ENCODE data around the gene TOM1L2. TPM values are rescaled to one million over a fixed set of nuclear protein-coding genes. Genes with fewer than 3 reads are reported as not detected.

TOM1L2 gene
- total RNA-seq, 1 donor from 2014 or later: 88.6 TPM

- Histone ChIP-seq H3K4me1 (peaks cover 6% of the 10 kb centered on the region), H3K27me3 (no peaks in the 10 kb centered on the region), H3K27ac (no peak overlapping the region), H3K9me3 (no peaks in the 10 kb centered on the region), H3K36me3 (peaks cover 0 to 36% of the 10 kb centered on the region in 2 donors), H3K4me3 (no peak overlapping the region)
- DNase-seq (ENCODE audit: extremely low spot score in 2 of 2): no peak
- intact Hi-C loops (cut with DNase I): loop anchor here (10.0 kb wide), 1 partner anchor 48 kb away; no protein-coding TSS in a partner anchor
- TF ChIP-seq POLR2A (IDR thresholded peaks at IDR 0.05) (no peak), POLR2AphosphoS5 (IDR thresholded peaks at IDR 0.05; ENCODE audit: insufficient read depth in 1 of 2, low read depth in 1 of 2) (no peak)
- TF ChIP-seq, protein P1, sequence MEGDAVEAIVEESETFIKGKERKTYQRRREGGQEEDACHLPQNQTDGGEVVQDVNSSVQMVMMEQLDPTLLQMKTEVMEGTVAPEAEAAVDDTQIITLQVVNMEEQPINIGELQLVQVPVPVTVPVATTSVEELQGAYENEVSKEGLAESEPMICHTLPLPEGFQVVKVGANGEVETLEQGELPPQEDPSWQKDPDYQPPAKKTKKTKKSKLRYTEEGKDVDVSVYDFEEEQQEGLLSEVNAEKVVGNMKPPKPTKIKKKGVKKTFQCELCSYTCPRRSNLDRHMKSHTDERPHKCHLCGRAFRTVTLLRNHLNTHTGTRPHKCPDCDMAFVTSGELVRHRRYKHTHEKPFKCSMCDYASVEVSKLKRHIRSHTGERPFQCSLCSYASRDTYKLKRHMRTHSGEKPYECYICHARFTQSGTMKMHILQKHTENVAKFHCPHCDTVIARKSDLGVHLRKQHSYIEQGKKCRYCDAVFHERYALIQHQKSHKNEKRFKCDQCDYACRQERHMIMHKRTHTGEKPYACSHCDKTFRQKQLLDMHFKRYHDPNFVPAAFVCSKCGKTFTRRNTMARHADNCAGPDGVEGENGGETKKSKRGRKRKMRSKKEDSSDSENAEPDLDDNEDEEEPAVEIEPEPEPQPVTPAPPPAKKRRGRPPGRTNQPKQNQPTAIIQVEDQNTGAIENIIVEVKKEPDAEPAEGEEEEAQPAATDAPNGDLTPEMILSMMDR (IDR thresholded peaks at IDR 0.05): no peak
These were observed 105.3 kb downstream of the TOM1L2 start for GRCh38 chr17:17866897-17867296.

DNA sequence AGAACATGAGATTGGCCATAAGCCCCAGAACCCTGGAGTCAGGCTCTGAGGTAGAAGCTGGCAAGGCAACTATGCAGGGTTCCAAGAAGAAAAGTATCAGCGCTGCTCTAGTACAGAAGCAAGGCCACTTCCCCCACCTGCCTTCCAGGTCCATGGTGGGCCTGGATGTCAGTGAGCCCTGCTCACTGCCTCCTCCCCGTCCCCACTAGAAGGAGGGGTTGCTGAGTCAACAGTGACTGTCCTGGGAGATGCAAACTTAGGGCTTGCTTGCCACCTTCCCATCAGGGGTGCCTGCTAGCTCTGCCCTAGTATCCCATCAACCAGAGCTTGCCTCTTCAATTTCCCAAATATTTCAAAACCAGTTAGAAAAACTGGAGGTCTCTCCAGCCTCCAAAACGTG lies 105.8 kb downstream of the TOM1L2 start:
- Histone ChIP-seq H3K4me1 (peaks cover 6% of the 10 kb centered on the region), H3K27me3 (no peaks in the 10 kb centered on the region), H3K4me3 (no peak overlapping the region), H3K36me3 (peaks cover 0 to 39% of the 10 kb centered on the region in 2 donors), H3K27ac (no peak overlapping the region), H3K9me3 (no peaks in the 10 kb centered on the region)
- intact Hi-C loops (cut with DNase I): loop anchor here (10.0 kb wide), 1 partner anchor 48 kb away; no protein-coding TSS in a partner anchor
- no peak for DNase-seq (ENCODE audit: extremely low spot score in 2 of 2)
- TF ChIP-seq POLR2A (IDR thresholded peaks at IDR 0.05) (no peak), POLR2AphosphoS5 (IDR thresholded peaks at IDR 0.05; ENCODE audit: insufficient read depth in 1 of 2, low read depth in 1 of 2) (no peak)

- DNase-seq (ENCODE audit: extremely low spot score in 2 of 2): no peak
- intact Hi-C loops (cut with DNase I): loop anchor here (10.0 kb wide), 1 partner anchor 50 kb away; no protein-coding TSS in a partner anchor
These were observed 107.2 kb downstream of the TOM1L2 start for GRCh38 chr17:17865035-17865434.

GRCh38 chr17:17860766-17861107 lies 111.5 kb downstream of the TOM1L2 start:
- H3K36me3 ChIP-seq: peaks cover 0 to 13% of the 10 kb centered on the region in 2 donors
- no peaks in the 10 kb centered on the region for H3K9me3 ChIP-seq
- no peak overlapping the region for H3K27ac ChIP-seq
- no peak overlapping the region for H3K4me3 ChIP-seq
- H3K4me1 ChIP-seq: no peaks in the 10 kb centered on the region
- intact Hi-C loops (cut with DNase I): loop anchor here (10.0 kb wide), 1 partner anchor 54 kb away; no protein-coding TSS in a partner anchor
- no peak for TF ChIP-seq POLR2AphosphoS5 (IDR thresholded peaks at IDR 0.05; ENCODE audit: insufficient read depth in 1 of 2, low read depth in 1 of 2)
- TF ChIP-seq, protein P1 (IDR thresholded peaks at IDR 0.05): no peak
- TF ChIP-seq POLR2A (IDR thresholded peaks at IDR 0.05): no peak
- no peaks in the 10 kb centered on the region for H3K27me3 ChIP-seq
- DNase-seq (ENCODE audit: extremely low spot score in 2 of 2): no peak

More at GRCh38 chr17:17865035-17865434, 107.2 kb downstream of the TOM1L2 start:
- H3K27me3 ChIP-seq: no peaks in the 10 kb centered on the region
- peaks cover 6% of the 10 kb centered on the region for H3K4me1 ChIP-seq
- TF ChIP-seq POLR2A (IDR thresholded peaks at IDR 0.05): no peak
- TF ChIP-seq POLR2AphosphoS5 (IDR thresholded peaks at IDR 0.05; ENCODE audit: insufficient read depth in 1 of 2, low read depth in 1 of 2): no peak
- TF ChIP-seq, protein P1 (IDR thresholded peaks at IDR 0.05): no peak
- no peaks in the 10 kb centered on the region for H3K9me3 ChIP-seq
- no peak overlapping the region for H3K4me3 ChIP-seq
- peaks cover 0 to 39% of the 10 kb centered on the region in 2 donors for H3K36me3 ChIP-seq
- no peak overlapping the region for H3K27ac ChIP-seq

GRCh38 chr17:17859909-17860765 lies 112.1 kb downstream of the TOM1L2 start:
- Histone ChIP-seq H3K27ac (no peak overlapping the region), H3K4me3 (no peak overlapping the region)
- no peak for DNase-seq (ENCODE audit: extremely low spot score in 2 of 2)

More at GRCh38 chr17:17859909-17860765, 112.1 kb downstream of the TOM1L2 start:
- no peaks in the 10 kb centered on the region for H3K27me3 ChIP-seq
- TF ChIP-seq, protein P1 (IDR thresholded peaks at IDR 0.05): peak; percentile 88 to 98 (median 96)
- no peak for TF ChIP-seq POLR2A (IDR thresholded peaks at IDR 0.05)
- peak in 1 of 2 donors; percentile 50 for TF ChIP-seq POLR2AphosphoS5 (IDR thresholded peaks at IDR 0.05; ENCODE audit: insufficient read depth in 1 of 2, low read depth in 1 of 2)
- H3K36me3 ChIP-seq: peaks cover 0 to 13% of the 10 kb centered on the region in 2 donors
- no peaks in the 10 kb centered on the region for H3K9me3 ChIP-seq
- intact Hi-C loops (cut with DNase I): loop anchor here (5.0 to 10.0 kb wide), 2 partner anchors 55 to 178 kb away; partner anchors contain the start of gene RAI1
- H3K4me1 ChIP-seq: peaks cover 6% of the 10 kb centered on the region
